Measurements from ENCODE around the gene DNAL1. TPM values are rescaled to one million over a fixed set of nuclear protein-coding genes. Genes with fewer than 3 reads are reported as not detected.

The DNAL1 gene
- total and polyA plus RNA-seq, 10 of the 15 experiments (the other 5 are each of a cell fraction or from before 2014, with no cell fraction given): 2.4 to 18.2 (median 7.4) TPM

DNA sequence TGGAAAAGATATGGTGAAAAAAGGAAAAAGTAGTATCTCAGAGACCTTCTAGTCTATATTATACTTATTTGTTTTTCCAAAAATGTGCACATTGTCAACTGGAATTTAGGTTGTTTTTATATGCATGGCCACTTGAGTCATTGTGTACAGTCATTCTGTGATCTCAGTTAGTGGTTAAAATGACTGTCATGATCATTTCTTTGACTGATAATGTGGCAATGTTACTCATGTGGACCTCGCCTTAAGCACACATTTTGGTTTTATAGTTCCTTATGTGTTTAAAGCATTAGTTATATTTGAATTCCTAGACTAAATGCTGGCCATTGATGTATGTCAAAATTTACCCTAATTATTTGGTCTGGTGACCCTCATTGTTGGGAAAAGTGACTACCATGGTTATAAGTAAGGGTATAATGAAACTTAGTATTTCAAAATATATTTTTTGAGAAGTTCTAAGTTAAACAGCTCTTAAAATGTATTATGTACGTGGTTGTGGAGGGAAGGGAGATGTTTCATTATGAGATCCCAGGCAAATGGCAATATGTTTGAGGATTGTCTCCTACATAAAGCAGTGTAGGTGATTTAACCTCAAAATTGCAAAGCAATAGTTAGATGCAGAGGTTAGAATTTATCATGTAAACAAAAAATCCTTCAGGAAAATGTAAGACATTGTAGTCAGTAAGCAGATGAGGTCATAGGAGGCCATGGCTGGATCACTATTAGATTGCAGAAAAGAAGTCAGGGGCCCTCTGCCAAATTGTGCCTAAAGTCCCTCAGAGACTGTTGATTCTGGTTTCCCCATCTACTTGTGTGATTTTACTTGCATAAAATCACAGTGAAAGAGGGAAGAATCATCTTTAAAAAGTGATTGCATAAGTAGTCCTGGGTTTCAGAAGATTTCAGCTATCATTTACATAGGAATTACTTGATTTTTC, 51.9 kb downstream of the DNAL1 start (continued):
- TF ChIP-seq, protein P1, sequence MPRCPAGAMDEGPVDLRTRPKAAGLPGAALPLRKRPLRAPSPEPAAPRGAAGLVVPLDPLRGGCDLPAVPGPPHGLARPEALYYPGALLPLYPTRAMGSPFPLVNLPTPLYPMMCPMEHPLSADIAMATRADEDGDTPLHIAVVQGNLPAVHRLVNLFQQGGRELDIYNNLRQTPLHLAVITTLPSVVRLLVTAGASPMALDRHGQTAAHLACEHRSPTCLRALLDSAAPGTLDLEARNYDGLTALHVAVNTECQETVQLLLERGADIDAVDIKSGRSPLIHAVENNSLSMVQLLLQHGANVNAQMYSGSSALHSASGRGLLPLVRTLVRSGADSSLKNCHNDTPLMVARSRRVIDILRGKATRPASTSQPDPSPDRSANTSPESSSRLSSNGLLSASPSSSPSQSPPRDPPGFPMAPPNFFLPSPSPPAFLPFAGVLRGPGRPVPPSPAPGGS (IDR thresholded peaks at IDR 0.05; ENCODE audit: borderline replicate concordance, insufficient read depth, low read depth, low read length, poor library complexity, severe bottlenecking): peak; percentile 93
- TF ChIP-seq NR2F1 (conservative IDR thresholded peaks at IDR 0.05): peak; percentile 56; the same call in 1 of the 2 replicates
- no peak for TF ChIP-seq NRF1 (conservative IDR thresholded peaks at IDR 0.05; ENCODE audit: low read depth, low read length)
- TF ChIP-seq, protein P2, sequence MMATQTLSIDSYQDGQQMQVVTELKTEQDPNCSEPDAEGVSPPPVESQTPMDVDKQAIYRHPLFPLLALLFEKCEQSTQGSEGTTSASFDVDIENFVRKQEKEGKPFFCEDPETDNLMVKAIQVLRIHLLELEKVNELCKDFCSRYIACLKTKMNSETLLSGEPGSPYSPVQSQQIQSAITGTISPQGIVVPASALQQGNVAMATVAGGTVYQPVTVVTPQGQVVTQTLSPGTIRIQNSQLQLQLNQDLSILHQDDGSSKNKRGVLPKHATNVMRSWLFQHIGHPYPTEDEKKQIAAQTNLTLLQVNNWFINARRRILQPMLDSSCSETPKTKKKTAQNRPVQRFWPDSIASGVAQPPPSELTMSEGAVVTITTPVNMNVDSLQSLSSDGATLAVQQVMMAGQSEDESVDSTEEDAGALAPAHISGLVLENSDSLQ (IDR thresholded peaks at IDR 0.05): peak; percentile 70
- peak; percentile 76 for TF ChIP-seq PML (IDR thresholded peaks at IDR 0.05; ENCODE audit: low read length)
- no peak for TF ChIP-seq BRCA1 (IDR thresholded peaks at IDR 0.05; ENCODE audit: low read depth, low read length)
- TF ChIP-seq, protein P3, sequence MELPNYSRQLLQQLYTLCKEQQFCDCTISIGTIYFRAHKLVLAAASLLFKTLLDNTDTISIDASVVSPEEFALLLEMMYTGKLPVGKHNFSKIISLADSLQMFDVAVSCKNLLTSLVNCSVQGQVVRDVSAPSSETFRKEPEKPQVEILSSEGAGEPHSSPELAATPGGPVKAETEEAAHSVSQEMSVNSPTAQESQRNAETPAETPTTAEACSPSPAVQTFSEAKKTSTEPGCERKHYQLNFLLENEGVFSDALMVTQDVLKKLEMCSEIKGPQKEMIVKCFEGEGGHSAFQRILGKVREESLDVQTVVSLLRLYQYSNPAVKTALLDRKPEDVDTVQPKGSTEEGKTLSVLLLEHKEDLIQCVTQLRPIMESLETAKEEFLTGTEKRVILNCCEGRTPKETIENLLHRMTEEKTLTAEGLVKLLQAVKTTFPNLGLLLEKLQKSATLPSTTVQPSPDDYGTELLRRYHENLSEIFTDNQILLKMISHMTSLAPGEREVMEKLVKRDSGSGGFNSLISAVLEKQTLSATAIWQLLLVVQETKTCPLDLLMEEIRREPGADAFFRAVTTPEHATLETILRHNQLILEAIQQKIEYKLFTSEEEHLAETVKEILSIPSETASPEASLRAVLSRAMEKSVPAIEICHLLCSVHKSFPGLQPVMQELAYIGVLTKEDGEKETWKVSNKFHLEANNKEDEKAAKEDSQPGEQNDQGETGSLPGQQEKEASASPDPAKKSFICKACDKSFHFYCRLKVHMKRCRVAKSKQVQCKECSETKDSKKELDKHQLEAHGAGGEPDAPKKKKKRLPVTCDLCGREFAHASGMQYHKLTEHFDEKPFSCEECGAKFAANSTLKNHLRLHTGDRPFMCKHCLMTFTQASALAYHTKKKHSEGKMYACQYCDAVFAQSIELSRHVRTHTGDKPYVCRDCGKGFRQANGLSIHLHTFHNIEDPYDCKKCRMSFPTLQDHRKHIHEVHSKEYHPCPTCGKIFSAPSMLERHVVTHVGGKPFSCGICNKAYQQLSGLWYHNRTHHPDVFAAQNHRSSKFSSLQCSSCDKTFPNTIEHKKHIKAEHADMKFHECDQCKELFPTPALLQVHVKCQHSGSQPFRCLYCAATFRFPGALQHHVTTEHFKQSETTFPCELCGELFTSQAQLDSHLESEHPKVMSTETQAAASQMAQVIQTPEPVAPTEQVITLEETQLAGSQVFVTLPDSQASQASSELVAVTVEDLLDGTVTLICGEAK (IDR thresholded peaks at IDR 0.05; ENCODE audit: borderline replicate concordance): no peak
- TF ChIP-seq CHD1 (IDR thresholded peaks at IDR 0.05; ENCODE audit: low read depth, low read length): no peak
- TF ChIP-seq, protein P4, sequence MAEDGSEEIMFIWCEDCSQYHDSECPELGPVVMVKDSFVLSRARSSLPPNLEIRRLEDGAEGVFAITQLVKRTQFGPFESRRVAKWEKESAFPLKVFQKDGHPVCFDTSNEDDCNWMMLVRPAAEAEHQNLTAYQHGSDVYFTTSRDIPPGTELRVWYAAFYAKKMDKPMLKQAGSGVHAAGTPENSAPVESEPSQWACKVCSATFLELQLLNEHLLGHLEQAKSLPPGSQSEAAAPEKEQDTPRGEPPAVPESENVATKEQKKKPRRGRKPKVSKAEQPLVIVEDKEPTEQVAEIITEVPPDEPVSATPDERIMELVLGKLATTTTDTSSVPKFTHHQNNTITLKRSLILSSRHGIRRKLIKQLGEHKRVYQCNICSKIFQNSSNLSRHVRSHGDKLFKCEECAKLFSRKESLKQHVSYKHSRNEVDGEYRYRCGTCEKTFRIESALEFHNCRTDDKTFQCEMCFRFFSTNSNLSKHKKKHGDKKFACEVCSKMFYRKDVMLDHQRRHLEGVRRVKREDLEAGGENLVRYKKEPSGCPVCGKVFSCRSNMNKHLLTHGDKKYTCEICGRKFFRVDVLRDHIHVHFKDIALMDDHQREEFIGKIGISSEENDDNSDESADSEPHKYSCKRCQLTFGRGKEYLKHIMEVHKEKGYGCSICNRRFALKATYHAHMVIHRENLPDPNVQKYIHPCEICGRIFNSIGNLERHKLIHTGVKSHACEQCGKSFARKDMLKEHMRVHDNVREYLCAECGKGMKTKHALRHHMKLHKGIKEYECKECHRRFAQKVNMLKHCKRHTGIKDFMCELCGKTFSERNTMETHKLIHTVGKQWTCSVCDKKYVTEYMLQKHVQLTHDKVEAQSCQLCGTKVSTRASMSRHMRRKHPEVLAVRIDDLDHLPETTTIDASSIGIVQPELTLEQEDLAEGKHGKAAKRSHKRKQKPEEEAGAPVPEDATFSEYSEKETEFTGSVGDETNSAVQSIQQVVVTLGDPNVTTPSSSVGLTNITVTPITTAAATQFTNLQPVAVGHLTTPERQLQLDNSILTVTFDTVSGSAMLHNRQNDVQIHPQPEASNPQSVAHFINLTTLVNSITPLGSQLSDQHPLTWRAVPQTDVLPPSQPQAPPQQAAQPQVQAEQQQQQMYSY (CRISPR knock-in tag; IDR thresholded peaks at IDR 0.05): no peak
- TF ChIP-seq CREM (IDR thresholded peaks at IDR 0.05; ENCODE audit: low read depth): peak; percentile 94
- TF ChIP-seq ZNF24 (IDR thresholded peaks at IDR 0.05): peak; percentile 78
- no peak for TF ChIP-seq ZNF622 (IDR thresholded peaks at IDR 0.05)
- TF ChIP-seq SMARCA5 (IDR thresholded peaks at IDR 0.05): no peak
- TF ChIP-seq MEF2B (IDR thresholded peaks at IDR 0.05; ENCODE audit: partially characterized antibody, poor library complexity, severe bottlenecking): peak; percentile 70
- TF ChIP-seq, protein P5, sequence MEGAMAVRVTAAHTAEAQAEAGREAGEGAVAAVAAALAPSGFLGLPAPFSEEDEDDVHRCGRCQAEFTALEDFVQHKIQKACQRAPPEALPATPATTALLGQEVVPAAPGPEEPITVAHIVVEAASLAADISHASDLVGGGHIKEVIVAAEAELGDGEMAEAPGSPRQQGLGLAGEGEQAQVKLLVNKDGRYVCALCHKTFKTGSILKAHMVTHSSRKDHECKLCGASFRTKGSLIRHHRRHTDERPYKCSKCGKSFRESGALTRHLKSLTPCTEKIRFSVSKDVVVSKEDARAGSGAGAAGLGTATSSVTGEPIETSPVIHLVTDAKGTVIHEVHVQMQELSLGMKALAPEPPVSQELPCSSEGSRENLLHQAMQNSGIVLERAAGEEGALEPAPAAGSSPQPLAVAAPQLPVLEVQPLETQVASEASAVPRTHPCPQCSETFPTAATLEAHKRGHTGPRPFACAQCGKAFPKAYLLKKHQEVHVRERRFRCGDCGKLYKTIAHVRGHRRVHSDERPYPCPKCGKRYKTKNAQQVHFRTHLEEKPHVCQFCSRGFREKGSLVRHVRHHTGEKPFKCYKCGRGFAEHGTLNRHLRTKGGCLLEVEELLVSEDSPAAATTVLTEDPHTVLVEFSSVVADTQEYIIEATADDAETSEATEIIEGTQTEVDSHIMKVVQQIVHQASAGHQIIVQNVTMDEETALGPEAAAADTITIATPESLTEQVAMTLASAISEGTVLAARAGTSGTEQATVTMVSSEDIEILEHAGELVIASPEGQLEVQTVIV (IDR thresholded peaks at IDR 0.05; ENCODE audit: borderline replicate concordance, partially characterized antibody): no peak
- no peak for TF ChIP-seq FOS (IDR thresholded peaks at IDR 0.05; ENCODE audit: borderline replicate concordance, extremely low read depth, insufficient read length)

Measured in GM12878 (cell line).